NAMALWA (cell line): ENCODE measurements around the gene CYP26C1.

ENCODE experiments used
- DNase-seq: peaks from one replicate; pipeline ENCODE4 v3.0.0-alpha.2; 2015; ENCODE audit warnings: low spot score

CYP26C1 gene, protein sequence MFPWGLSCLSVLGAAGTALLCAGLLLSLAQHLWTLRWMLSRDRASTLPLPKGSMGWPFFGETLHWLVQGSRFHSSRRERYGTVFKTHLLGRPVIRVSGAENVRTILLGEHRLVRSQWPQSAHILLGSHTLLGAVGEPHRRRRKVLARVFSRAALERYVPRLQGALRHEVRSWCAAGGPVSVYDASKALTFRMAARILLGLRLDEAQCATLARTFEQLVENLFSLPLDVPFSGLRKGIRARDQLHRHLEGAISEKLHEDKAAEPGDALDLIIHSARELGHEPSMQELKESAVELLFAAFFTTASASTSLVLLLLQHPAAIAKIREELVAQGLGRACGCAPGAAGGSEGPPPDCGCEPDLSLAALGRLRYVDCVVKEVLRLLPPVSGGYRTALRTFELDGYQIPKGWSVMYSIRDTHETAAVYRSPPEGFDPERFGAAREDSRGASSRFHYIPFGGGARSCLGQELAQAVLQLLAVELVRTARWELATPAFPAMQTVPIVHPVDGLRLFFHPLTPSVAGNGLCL

DNA sequence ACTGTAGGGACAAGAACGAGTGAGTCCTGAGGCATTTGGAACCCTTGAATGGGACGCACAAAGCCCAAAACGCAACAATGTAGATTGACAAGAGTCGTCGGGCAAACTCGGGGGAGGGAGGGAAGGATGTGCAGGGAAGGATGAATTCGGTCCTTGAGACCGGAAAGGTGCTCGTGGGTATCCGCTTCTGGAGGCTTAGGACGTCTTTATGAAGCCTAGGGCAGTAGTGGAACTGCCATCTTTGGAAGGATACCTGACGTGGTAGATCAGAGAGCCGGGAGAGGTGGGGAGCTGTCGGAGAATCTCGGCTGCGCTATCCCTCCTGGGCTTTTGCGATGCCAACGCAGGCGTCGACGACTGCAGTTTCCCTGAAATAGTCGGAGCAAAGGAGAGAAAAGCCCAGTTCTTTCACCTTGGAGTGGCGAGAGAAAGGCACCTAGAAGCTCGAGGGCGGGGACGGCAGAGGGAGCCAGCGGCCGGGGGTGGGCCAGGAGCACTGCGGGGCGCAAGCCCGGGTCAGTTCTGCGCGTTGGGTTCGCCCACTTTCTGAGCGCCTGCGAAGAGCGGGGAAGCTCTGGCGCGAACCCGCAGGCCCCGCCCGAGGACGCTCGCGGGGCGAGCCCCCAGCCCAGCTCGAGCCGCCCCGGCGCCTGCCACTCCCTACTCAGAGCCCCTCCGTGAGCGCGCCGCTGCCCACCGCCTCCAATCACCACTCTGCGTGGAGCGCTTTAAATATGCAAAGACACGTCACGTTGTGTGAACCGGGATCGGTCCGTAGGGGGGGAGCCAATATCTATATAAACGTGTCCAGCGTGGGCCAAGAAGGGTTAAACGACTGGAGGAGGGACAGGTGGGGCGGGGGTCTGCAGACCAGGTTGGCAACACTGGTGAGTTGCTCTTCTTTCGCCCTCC lies at the start of gene CYP26C1:
Gene CYP26C1, plus strand, starts transcription at position 824 of the 912 bp plus-strand sequence. CDS start 466 bp downstream, outside the sequence.
- DNase-seq, result no peak

DNA sequence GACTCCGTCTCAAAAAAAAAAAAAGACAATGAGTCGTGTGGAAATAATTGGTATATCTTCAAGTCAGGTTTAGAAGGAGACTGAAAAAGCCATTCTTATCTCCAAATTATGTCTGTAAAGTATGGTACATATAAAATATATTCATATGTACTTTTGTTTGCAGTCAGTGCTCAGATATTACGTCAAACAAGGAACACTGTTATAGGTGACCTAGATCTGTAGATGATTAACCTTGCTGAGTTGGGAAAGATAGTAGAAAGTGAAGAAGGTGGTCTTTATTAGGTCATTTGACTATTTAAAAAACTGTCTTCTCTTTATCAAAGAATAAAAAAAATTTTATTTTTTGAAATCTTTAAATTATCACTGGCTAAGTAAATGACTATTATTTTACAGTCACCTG lies 44.9 kb upstream of the CYP26C1 start:
- no peak for DNase-seq

DNA sequence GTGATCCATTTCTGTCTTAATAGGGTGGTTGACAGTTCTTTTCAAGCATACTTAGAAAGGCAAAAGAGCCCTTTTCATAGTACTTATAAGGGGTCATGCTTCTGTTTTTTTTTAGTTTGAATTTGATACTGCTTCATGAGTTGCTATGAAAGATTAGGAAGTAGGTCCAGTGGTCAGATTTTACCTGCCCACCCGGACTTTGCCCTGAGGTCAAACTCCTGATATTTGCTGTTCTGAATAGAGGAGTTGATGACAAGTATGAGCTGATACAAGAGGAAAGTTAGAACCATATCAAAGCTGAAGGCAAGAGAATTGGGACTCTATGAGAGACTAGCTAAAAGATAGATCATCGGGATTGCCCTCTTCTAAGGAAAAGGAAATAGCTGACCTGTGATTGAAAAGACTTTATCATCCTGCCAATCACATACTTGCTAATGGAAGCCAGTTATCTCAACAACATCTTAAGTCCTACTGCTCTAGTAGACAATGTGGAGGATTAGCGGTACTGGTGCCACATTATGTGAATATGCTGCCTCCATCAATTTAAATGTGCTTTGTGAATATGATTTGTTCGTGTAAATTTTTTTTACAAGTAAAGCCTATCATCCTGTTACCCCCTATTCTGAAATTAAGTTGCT lies 37.5 kb upstream of the CYP26C1 start:
- DNase-seq, result no peak

DNA sequence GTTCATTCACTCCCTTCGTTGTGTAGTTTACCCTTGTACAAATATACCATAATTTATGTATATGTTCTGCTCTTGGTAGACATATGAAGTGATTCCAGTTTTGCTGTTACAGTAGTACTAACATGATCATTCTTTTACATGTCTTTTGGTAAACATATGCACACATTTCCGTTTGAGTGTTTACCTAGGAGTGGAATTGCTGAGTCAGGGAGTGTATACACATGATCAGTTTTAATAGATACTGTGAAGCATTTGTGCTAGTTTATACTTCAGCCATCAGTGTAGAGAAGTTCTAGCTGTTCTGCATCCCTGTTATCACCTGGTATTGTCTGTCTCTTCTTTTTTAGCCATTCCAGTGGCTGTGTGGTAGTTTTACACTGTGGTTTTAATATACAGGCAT lies 34.5 kb upstream of the CYP26C1 start:
- DNase-seq, result no peak

DNA sequence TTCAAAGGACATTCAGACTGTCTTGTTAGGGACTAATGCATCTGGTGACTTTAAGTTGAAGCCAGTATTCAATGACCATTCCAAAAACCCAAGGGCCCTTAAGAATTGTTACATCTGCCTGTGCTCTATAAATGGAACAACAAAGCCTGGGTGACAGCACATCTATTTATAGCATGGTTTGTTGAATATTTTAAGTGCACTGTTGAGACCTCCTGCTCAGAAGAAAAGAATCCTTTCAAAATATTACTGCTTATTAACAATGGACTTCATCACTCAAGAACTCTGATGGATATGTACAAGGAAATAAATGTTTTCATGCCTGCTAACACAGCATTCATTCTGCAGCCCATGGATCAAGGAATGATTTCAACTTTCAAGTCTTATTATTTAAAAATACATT lies 33.1 kb upstream of the CYP26C1 start:
- no peak for DNase-seq

DNA sequence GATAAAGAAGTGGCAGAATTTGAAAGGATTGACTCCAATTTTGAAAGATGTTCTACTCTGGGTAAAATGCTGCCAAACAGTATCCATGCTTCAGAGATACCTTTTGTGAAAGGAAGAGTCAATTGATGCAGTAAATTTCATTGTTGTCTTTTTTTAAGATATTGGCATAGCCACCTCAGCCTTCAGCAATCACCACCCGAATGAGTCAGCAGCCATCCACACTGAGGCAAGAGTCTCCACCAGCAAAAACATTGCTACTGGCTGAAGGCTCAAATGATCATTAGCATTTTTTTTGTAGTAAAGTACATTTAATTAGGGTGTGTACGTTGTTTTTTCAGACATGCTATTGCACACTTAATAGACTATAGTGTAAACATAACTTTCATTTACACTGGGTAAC lies 31.7 kb upstream of the CYP26C1 start:
- DNase-seq, result no peak

DNA sequence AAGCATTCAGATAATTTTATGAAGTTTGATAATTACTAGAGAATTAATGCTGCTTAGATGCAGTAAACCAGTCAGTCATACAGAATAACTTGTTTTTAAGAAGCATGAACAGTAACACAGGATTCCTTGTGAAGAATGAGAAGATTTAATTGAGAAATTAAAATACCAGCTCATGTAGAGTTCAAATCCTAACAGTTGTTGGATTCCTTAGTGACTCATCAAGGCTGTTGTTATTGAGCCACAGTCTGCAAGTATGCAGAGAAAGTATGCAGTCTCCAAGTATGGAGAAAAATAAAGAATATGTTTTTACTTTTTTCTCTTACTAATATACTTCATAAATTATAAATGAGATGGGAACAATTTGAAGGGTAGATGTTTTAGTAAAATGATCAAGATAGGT lies 30.2 kb upstream of the CYP26C1 start:
- DNase-seq, result no peak

DNA sequence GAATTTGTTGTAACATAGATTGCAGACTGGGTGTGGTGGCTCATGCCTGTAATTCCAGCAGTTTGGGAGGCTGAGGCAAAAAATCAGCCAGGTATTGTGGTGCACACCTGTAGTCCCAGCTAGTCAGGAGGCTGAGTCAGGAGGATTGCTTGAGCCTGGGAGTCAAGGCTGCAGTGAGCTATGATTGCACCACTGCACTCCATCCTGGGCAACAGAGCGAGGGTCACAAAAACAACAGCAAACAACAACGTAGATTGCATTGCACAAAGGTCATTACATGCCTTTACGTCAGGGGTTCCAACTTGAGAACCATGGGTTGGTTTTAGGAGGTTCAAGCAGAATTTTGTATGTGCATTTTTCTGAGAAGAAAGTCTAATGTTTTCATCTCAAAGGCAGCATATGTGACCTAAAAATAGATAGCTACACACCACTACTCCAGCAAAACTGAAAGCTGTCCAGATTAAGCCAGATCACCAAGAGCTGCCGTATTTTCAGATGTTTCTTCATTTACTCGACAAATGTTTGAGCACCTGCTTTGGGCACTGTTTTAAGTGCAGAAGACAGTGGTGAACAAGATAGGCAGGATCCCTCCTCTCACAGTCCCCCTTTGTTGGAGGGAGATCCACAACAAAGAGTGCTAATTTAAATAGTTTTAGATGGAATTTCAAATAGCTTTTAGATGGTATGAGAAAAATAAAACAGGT lies 28.3 kb upstream of the CYP26C1 start:
- no peak for DNase-seq

DNA sequence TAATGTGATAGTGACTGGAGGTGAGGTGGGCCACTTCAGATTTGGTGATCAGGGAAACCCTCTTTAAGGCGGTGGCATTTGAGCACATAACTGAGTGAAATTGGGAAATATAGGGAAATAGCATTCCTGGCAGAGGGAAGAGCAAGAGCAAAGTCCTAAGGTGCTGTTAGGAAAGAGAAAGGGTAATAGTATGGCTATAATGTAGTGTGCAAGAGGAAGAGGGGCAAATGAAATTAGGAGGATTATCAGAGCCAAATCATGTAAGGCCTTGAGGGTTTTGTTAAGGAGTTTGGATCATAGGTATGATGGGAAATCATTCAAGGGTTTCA lies 27.8 kb upstream of the CYP26C1 start:
- no peak for DNase-seq

DNA sequence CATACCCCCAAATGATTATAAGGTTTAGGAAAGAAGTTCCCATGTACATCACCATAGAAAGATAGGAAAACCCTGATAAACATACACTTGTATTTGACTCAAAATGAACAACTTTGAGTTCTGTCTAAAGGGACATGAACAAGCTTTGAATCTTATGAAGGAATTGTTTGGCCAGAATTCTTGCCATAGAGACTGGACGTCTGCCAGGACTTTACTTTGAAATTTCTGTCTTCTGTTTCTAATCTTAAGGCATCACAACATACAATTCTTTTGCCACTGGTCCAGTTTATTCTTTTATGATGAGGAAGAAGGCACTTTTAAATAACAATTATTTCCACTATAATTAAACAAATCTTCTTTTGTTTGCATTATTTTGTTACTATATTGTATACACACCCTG lies 26.2 kb upstream of the CYP26C1 start:
- DNase-seq, result no peak

DNA sequence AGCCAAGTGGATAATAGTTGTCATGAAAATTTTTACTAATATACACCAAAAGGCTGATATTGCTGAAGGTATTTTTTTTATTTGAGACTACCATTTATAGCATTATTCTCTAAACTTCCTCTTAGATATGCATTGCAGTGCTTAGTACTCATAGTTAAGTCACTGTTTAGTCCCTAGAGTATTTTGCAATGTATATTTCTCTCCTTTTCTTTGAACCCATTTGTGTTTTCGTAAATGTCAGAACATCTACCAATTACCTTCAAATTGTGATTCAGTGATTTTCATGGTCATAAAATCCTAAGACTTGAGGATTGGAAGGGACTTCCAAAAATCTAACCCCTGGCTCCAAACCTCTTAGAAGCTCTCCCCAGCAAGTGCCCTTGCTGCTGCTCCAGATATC lies 21.5 kb upstream of the CYP26C1 start:
- no peak for DNase-seq

DNA sequence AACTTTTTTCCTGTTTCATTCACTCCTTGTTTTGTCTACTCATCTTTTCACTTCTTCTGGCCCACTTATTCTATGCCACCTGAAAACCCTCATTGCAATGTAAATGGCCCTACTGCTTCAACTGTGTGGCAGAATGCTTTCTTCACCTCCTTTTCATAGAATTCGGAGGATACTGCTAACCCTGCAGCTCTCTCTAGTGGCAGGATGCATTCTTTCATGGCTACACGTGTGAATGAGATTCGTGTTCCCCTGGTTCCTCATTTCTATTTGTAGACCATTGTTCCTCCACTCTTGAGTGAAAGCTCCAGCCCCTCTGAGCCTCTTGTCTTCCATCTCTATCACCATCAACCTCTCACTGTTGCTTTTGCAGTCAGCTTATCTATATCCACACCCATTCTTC lies 20.9 kb upstream of the CYP26C1 start:
- DNase-seq, result peak; percentile 74

DNA sequence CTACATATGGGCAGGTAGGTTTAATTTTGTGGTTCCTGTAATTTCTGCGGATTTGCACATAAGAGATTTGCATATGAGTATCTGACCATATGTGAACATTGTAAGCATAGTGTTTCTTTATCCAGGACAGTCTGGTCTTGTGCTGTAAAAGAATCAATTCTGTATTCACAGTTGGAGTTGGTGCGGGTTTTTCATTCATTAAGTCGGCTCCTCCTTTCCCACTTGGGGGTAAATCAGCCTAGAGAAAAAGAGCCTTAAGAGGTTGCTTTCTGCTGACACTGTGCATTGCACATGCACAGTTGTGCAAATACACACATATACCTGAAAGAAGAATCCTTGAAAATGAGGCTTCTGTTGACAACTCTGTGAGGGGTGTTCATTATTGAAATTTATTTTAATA lies 6.1 kb upstream of the CYP26C1 start:
- DNase-seq, result no peak

DNA sequence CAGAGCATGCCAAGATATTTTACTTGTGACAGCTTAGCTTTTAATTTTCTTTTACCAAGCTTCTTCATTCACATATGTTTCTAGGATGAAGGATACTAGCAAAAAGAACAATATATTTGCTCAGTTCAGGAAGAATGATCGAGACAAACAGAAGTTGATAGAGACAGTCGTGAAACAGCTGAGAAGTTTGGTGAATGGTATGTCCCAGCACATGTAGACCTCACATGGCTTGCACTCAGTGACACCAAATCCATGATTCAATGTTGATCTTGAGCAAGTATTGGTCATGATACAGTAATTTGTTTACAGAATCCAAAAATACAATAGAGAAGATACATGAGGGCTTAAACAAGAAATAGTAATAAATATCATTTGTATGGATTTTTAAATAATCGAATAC lies 2.5 kb upstream of the CYP26C1 start:
- no peak for DNase-seq

DNA sequence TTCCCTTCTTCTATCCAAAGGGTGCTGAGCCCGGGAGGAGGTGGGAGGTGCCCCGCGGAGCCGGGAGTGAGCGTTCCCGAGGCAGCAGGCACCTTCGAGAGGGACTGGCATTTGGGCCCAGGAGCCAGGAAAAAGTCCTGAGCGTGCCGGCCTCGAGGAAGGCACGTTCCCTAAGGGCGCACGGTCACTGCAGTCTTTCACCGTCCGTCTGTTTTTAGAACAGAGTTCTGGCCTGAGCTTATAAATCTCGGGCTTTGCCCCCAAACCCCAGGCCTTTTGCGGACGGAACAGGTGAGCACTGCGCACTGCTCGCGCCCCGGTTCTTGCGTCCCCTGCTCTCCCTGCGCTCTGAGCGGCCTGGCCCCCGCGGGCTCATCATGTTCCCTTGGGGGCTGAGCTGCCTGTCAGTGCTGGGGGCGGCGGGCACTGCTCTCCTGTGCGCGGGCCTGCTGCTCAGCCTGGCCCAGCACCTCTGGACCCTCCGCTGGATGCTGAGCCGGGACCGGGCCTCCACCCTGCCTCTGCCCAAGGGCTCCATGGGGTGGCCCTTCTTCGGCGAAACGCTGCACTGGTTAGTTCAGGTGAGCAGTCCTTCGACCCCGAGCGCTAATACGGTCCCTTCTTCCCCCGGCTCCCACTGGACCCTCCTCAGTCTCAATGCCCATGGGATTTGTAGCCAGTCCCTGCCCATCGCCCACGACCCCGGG lies 442 bp downstream of the CYP26C1 start:
- no peak for DNase-seq

DNA sequence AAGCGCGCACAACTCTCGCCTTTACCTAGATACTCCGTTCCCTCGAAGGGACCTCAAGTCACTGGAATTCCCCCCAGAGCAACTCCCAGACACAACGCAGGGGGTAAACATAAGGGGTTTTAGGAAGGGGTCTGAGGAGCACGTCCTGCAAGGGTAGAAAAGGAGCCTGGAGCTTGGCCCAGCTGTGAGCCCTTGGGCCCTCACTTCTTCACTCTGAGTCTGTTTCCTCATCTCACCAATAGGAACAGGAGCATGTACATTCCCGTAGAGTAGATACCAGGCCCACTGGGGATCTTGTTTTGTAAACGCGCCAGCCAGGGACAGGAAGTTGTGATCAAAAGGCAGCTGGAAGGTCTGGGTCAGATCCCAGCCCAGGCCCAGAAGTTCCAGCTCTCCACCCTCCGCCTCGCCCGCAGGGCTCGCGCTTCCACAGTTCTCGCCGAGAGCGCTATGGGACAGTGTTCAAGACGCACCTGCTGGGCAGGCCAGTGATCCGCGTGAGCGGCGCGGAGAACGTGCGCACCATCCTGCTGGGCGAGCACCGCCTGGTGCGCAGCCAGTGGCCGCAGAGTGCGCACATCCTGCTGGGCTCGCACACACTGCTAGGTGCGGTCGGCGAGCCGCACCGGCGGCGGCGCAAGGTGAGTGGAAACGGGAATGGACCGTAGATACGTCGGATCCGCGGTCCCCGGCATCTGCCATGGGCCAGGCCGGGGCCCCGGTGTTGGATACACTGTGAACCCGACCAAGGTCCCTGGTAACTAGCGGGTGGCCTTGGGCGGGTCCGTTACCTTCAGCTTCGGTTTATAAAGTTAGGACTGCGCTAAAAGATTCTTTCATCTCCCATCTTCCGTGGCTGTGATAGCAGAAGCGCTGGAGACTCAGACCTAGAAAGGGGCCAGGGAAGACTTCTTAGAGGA lies 1.3 kb downstream of the CYP26C1 start:
- no peak for DNase-seq

DNA sequence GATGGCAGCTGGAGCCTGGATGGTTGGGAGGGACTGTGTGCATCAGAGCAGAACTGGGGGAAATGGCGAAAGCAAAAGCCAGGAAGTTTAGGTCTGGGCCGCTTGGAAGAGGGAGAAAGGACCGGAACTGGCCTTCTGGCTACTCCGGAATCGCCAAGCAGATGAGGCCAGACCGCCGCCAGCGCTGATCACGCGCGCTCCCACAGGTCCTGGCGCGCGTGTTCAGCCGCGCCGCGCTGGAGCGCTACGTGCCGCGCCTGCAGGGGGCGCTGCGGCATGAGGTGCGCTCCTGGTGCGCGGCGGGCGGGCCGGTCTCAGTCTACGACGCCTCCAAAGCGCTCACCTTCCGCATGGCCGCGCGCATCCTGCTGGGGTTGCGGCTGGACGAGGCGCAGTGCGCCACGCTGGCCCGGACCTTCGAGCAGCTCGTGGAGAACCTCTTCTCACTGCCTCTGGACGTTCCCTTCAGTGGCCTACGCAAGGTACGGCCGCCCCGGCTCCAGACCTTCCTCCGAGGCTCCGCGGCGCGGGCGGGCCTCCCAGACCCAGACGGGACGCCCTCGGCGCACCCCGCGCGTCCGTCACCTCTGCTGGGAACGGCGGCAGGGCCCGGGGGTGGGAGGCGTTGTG lies 2.0 kb downstream of the CYP26C1 start:
- DNase-seq, result no peak

DNA sequence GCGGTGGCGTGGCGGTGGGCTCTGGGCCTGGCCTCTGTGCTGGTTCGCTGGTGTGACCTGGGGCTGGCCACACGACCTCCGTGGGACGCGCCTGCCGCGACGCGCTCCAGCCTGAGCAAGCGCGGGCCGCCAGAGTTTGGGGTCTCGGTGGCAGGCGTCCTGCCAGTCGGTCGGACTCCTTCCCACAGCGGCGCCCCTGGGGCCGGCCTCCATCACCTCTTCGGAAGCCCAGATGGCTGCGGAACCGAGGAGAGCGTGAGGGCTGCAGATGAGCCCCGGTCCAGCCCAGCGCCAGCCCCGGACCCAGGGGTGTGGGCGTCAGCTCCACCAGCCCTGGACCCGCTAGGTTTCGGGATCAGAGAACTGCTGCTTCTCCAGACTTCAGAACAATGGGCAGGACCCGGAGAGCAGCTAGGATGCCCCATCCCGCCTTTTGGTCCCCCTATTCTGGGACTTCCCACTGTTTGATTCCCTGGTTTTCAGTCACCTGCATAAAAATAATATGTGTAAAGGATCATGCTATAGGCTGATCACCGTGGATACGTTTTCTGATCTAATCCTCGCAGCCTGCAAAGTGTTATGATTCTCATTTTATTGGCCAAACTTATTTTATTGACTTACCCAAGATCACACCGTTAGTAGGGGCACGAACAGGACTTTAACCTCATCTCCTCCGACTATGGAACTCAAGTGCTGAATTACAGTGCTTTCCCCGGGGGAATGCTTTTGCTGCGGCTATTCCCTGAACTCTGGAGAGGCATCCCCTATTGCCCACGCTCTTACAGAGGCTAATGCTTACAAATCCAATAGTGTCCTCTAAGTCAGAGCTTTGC lies 2.8 kb downstream of the CYP26C1 start:
- DNase-seq, result no peak
